NCI-H524 treated with DMSO at 0.1 percent for 48 hours (cell line): ENCODE data around the gene WWC1.

Experiments
- DNase-seq: peaks from one replicate; lab custom pipeline; 2025; lab: John Stamatoyannopoulos, UW

WWC1 gene

DNA sequence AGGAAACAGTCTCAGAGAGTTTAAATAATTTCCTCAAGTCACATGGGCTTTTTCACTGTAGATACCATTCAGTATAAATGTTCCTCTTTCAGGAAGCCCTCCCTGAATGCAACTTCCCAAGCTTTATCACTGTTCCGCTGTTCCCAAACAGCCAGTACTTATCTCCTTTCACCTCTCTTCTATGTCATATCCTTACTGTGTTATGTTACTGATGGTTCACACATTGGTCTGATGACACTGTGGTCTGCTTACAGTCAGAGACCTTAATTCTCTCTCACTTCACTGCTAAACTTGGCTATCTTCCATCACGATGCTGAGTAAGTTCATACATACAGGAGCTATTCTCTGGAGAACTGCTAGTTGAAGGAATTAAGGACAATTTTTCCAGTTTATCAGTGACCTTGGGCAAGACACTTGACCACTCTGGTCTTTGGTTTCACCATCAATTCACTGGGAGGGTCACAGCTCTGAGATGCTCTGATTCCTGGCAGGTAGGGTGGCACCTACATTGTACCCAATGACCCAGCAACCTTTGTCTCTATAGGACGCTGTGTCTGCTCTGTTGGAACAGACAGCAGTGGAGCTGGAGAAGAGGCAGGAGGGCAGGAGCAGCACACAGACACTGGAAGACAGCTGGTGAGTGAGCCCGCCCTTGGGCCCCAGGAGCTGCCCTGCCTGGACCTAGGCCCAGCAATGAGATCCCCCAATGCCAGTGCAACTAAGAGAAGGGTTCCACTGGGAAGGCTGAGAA is 152.7 kb downstream of the WWC1 start:
- no peak for DNase-seq

DNA sequence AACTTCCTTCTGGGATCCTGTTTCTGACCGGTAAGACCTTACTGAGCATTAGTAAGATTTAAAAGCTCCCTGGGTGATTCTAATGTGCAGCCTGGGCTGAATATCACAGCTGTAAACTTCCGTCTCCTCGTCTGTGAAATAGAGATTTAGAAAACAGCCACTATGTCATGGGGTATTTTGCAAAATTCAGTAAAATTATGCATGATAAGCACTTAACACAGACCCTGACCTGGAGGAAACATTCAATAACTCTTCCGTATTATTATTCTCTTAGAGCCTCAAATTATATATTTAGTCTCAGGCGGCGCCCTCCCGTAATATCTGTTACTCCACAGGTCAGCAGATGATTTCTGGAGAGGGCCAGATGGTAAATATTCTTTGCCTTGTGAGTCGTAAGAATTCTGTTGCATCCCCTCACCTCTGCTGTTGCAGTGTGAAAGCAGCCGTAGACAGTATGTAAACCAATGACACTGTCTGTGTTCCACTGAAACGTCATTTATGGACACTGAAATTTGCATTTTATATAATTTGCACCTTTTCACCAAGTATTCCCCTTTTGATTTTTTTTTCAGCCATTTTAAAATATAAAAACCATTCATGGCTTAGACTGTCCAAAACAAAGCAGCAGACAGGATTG is 155.7 kb downstream of the WWC1 start:
- DNase-seq, result no peak

DNA sequence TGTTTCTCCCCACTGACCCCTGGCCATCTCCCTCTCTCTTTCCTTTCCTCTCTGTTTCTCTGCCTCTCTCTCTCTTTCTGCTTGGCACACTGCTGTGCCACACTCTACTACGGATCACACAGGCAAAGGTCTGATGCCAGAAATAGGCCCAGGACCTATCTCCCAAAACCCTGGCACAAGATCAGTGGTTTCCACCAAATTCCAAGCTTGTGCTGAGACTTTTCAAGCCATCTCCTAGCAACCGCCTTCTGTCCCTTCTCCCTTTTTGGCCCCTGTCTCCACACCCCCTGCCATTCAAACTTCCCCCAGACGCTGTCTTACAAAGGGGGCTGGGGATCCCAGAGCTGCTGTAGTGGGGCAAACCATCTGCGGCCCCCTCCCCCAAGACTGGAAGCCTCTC is 156.4 kb downstream of the WWC1 start:
- DNase-seq, result no peak

DNA sequence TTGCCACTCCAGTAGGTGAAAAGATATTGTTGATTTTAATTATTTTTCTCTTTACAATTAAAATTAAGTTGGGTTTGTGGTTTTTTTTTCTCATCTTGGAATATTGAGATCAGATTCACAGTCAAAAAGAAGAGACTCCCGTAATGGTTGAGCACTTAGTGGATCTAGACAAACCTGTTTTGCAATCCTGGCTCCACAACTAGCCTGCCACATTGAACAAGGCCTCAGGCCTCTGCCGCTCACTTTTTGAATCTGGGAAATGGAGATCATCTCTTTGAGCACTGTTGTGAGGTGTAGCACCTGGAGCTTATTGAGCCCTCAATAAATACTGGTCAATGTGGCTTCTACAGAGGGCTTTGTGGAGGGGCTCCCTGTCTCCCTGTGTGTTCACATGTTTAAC is 157.7 kb downstream of the WWC1 start:
- DNase-seq, result no peak

DNA sequence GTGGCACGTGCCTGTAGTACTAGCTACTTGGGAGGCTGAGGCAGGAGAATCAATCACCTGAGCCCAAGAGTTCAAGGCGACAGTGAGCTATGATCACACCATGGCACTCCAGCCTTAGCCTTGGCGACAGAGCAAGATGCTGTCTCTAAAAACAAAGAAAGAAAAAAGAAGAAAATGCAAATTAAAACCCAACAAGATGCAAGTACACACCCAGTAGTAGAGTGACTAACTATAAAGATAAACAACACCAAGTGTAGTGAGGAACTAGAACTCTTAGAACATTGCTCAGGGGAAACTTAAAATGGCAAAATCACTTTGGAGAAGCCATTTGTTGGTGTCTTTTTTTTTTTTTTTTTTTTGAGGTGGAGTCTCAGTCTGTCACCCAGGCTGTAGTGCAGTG is 160.1 kb downstream of the WWC1 start:
- DNase-seq, result no peak

DNA sequence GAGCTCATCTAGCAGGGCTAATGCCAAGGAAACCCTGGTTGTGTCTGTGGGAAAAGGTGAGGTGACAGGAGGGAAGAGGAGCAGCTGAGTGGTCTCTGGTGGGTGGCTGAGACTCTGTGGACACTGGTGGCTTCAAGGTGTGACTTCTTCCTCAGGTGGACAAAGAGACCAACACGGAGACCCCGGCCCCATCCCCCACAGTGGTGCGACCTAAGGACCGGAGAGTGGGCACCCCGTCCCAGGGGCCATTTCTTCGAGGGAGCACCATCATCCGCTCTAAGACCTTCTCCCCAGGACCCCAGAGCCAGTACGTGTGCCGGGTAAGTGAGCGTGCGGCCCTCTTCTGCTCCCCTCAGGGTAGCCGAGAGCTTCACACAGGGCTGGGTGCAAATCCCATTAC is 163.8 kb downstream of the WWC1 start:
- no peak for DNase-seq

DNA sequence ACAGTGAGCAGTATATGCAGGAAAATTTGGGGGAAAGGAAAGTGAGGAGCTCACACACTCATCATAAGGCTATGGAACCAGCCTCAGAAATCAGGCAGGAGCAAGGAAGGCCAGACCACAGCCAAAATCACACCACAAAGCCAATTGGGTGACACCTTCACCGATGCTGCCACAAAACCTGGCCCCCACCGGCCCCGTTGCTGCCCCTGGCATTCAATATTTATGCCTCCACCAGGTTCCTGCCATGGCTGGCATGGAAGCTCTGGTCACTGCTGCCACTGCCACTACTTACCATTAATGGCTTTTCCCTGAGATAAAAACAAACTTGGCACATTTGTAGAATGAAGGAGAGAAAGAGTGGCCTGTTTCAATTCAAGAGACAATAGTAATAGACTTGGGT is 166.1 kb downstream of the WWC1 start:
- DNase-seq, result no peak

DNA sequence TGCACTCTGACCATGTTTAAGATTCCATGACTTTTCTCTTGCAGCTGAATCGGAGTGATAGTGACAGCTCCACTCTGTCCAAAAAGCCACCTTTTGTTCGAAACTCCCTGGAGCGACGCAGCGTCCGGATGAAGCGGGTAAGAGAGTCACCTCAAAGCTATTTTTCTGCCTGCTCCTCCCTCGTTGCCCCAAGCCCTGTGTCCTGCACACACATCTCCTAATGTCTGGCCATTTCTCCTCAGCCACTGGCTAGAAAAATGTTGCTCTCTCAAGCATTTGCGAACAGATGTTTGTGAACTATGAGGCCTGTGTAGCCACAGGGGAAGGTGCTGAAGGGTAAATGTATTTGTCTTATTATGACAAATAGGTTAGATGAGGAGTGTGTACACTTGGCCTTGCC is 169.2 kb downstream of the WWC1 start:
- DNase-seq, result no peak

DNA sequence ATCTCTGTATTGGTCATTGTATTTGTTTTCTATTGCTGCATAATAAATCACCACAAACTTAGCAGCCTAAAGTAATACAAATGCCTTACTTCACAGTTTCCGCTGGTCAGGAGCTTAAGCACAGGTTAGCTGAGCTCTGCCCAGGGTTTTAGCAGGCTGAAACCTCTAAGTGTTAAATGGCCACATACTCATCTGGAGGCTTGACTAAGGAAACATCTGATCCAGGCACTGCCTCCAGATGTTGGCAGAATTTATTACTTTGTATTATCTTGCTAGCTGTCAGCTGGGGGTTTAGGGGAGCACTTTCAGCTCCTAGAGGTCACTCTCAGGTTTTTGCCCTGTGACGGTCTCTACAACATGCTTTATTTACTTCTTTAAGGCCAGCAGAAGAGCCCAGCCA is 171.6 kb downstream of the WWC1 start:
- DNase-seq, result no peak

DNA sequence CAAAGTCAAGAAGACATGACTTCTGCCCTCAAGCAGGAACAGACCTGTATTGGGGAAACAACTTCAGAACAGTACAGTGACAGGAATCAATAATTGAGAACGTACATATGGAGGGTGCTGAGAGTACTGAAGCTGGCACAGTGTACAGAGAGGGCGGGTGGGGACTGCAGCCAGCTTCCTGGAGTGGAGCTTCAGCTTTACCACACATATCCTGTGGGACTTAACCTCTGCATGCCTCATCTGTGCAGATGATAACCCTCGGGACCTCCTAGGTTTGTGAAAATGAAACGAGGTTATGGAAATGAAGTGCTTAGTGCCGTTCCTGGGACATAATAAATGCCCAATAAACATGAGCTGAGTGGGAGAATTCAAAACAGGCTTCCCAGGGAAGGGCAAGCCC is 172.8 kb downstream of the WWC1 start:
- no peak for DNase-seq

DNA sequence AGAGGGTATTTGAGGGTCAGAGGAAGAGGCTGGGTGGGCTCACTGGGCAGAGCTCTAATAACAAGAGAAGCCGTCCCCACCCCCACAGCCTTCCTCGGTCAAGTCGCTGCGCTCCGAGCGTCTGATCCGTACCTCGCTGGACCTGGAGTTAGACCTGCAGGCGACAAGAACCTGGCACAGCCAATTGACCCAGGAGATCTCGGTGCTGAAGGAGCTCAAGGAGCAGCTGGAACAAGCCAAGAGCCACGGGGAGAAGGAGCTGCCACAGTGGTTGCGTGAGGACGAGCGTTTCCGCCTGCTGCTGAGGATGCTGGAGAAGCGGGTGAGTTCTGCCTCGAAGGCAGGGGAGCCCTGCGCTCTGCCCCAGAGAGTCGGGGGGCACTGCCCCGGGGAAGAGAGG is 173.2 kb downstream of the WWC1 start:
- no peak for DNase-seq

DNA sequence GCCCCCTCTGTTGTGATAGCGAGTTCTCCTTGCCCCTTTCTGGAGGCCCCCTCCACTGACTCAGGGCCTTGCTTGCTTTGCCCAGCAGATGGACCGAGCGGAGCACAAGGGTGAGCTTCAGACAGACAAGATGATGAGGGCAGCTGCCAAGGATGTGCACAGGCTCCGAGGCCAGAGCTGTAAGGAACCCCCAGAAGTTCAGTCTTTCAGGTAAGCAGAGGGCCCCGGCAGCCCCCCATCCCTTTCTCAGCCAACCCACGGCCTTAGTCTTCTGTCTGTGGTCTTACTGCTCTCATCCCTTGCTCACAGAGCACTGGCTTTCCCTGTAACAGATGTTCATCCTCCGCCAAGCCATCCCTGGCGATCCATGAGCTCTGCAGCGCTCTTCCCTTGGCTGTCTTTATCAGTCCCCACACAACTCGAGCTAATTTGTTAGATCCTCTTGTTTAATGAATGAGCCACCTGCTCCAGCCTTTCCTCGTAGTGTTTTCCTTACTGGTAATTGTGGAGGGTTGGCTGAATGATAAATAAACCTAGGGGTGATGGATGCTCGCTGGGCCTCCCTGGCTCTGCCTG is 176.4 kb downstream of the WWC1 start:
- peak; percentile 78 for DNase-seq

DNA sequence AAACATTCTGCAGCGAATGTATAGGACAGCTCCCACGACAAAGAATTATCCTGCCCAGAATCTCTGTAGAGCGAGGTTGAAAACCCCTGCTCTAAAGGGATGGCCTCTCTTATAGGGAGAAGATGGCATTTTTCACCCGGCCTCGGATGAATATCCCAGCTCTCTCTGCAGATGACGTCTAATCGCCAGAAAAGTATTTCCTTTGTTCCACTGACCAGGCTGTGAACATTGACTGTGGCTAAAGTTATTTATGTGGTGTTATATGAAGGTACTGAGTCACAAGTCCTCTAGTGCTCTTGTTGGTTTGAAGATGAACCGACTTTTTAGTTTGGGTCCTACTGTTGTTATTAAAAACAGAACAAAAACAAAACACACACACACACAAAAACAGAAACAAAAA is 177.4 kb downstream of the WWC1 start:
- DNase-seq, result no peak

DNA sequence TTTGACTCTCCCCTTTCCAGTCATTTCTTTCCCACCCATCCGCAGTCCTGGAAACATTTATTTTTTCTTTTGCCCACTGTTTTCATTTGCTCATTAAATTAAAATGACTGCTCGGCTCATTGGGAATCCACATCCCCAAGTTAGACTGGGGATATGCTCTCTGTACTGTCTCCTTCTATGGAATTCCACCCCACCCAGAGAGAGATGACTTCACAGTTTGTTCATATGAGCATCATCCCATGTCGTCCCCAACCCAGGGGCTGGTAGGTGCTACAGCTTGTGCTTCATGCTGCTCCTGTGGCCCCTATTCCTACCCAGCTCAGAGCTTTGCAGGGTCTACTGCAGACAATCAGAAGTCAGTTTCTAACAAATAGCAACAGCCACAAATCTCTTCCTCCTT is 178.4 kb downstream of the WWC1 start:
- DNase-seq, result no peak

DNA sequence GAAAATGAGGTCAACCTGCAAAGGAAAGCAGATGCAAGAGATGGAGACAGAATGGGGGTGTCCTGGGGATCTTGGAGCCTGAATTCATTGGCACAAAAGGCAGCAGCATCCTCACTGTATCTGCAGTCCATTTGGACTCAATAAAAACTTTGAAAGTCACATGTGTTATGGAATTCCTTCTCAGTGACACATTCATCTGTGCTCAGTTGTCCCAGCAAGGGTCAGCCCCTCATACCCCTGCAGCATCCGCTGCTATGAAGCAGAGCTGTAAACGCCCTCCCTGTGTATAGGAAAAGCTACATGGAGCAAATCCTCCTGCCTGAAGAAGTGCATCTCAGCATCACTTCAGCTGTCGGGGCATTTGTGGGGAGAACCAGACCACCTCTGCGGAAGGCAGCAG is 180.3 kb downstream of the WWC1 start:
- DNase-seq, result no peak

DNA sequence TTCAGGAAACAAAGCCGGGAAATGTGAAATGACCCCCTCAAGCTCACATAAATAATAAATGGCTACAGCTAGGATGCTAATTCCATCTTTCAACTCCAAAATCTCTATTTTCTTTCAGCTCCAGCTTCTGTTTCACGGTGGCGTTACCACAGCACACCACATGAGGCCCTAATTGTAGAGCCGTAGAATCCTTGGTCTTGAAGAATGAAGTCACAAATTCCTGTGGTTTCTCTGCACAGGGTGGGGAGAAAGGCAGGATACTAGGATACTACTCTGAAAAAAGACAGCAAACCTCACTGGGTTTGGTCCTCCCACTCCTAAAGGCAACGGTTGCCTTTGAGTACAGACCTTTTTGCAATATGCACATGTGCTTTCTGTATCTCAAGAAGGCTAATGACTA is 180.9 kb downstream of the WWC1 start:
- no peak for DNase-seq

DNA sequence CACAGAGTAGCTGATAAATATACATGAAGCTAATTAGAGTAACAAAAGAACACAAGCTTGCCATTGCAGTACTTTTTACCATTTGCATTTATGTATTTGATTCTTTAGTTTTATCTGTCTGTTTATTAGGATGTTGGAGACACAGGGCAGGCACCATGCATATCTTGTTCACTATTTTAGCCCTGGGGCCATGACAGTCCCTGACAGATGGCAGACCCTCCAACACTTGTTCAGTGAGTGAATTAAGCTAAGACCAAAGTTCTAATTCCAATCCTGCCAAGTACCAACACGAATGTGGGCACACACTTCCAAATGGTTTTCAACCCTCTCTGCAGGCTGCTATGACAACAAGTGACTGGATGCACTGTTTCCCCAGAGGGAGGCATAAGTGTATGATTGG is 182.9 kb downstream of the WWC1 start:
- DNase-seq, result peak; percentile 5

DNA sequence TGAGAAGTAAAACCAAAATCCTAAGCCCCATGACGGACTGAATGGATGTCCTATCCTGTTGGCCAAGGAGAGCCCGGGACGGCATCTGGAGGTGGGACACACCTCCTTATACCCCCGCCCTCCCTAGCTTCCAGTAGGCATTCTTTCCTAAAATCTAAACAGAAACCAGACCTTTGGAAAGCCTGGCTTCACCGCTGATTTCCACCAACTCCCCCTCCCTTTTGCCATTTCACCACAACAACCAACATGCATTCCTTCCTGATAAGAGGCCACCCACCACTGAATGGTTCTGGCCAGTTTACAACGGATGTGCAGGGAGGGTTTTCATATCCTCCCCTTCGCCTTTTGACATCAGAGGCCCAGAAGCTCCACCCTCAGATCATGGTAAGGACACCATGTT is 185.6 kb downstream of the WWC1 start:
- no peak for DNase-seq

DNA sequence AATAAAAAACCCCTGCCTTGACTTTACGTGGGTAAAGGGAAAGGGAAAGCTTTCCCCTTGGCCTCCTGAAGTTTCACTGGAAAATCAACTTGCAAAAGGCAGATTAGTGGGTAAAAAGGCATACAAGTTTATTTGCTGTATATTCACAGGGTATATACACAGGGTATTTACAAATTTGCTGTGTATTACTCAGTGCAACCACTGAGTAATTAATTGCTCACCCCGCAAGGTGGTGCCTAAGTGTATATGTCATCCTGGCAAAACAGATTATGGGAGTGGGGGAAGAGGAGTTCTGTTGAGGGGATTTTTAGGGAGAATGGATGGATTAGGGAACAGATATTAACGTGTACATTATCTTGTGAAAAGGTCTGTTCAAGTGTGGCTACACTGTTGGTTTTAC is 187.7 kb downstream of the WWC1 start:
- no peak for DNase-seq

DNA sequence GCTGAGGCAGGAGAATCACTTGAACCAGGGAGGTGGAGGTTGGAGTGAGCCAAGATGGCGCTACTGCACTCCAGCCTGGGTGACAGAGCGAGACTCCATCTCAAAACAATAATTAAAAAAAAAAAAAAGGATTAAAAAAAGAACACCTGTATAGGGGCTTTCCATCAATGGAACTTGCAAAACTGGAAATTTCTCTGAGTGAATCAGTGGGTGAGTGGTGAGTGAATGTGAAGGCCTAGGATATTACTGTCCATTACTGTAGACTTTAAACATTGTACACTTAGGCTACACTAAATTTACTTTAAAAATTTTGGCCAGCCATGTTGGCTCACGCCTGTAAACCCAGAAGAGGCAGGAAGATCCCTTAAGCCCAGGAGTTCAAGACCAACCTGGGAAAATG is 189.2 kb downstream of the WWC1 start:
- no peak for DNase-seq

DNA sequence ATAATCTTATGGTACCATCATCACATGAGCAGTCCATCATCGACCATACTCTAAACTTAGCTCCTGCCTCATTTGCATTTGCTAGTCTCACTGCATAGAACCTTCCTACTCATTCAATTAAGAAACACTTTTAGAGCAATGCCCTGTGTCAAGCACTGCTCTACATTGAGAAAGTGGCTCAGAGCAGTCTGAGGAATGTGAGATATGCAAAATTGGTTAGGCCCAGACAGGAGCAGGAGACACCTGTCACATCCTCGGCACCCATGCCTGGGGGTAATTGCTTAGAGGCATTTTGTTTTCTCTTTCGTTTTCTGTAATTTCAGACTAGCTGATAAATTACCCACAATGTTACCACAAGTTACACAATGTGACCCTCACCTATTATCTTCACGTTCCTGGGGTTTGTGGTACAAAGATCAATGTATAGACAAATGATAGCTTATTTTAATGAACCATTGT is 189.9 kb downstream of the WWC1 start:
- DNase-seq, result no peak

DNA sequence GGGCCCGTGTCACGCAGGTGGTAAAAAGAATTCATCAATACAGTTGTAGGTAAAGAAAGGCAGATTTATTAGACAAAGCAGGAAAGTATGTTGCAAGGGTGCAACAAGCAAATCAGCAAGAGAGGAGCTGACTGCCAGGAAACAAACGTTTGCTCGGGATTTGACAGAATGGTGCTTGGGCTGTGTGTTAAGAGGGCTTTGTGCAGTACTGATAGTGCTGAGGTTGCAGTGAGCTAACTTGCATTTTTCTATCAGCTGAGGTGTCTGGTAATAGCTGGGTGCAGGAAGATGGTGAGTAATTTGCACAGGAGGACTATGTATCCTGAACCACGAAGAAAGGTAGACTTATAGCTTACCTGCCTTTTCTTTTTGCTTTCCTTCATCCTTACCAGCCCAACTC is 190.9 kb downstream of the WWC1 start:
- no peak for DNase-seq

DNA sequence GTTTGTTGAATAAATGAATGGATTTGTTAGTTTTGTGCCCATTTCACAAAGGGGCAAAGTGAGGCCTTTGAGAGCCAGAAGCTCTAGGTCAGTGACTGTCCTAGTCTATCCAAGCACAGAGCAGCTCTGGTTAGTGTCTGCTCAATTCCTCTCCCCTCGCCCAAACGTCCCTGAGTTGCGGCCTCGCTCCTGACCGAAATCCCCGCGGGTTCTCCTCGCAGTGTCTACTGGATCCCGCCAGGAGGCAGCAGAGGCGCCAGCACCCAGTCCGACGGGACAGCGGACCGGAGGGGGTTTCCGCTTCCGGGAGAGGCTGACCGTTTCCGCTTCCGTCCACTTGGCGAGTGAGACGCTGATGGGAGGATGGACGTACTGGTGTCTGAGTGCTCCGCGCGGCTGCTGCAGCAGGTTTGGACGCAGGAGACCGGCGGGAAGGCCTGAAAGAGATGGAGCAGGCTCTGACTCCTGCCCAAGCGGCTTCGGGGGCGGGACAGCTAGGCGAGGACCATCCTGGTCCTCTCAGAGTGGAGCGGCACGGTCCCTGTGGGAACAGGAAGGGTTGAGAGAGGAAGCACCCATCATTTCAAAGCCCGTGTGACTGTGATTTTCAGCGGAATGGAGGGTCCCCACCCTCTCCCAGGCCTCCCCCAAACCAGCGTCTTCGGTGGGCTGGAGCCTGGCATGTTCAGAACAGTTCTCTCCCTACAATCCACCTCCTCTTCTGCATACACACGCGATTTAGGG is 194.9 kb downstream of the WWC1 start, which contains the start of gene RARS1:
TSS of gene RARS1 (plus strand) at position 336 of the 744 bp plus-strand sequence. CDS start at position 364, 28 bp downstream.
- peak; percentile 32 for DNase-seq
